Dendritic cell treated with granulocyte-macrophage colony-stimulating factor and Interleukin-4, amounts not matched to agents 40 ng/mL and 50 ng/mL, for 4 days (primary cell): ENCODE results near the gene CYP1B1.

Experiments used
- H3K27ac Mint-ChIP-seq: one replicate; pipeline ENCODE4 v1.8.0; 2022; ENCODE audit warnings: mild to moderate bottlenecking, mixed read lengths
- H3K27me3 Mint-ChIP-seq: one replicate; pipeline ENCODE4 v1.8.0; 2022; ENCODE audit warnings: mild to moderate bottlenecking, mixed read lengths
- H3K36me3 Mint-ChIP-seq: one replicate; pipeline ENCODE4 v1.8.0; 2022; ENCODE audit warnings: low read depth, mixed read lengths
- H3K4me1 Mint-ChIP-seq: one replicate; pipeline ENCODE4 v1.8.0; 2022; ENCODE audit warnings: low read depth, mixed read lengths
- H3K4me3 Mint-ChIP-seq: one replicate; pipeline ENCODE4 v1.8.0; 2022; ENCODE audit warnings: mild to moderate bottlenecking, moderate library complexity, mixed read lengths
- H3K9me3 Mint-ChIP-seq: one replicate; pipeline ENCODE4 v1.8.0; 2022; ENCODE audit warnings: mixed read lengths
- intact Hi-C: fragments of 100-400 bp; cut with micrococcal nuclease; formaldehyde crosslinking; loops from one replicate; pipeline ENCODE4 v1.15.0; 2022

CYP1B1 gene

GRCh38 chr2:38076710-38077430 lies 919 bp upstream of the CYP1B1 start:
- Mint-ChIP-seq H3K4me3 (peak overlapping the region; percentile 93), H3K27me3 (no peaks in the 10 kb centered on the region), H3K27ac (peak overlapping the region; percentile 96), H3K9me3 (no peaks in the 10 kb centered on the region), H3K36me3 (peaks cover 37% of the 10 kb centered on the region), H3K4me1 (peaks cover 67% of the 10 kb centered on the region)
- intact Hi-C loops, result loop anchor here (1.0 to 10.0 kb wide), 5 partner anchors 20 to 300 kb away; partner anchors contain the start of gene ATL2

DNA sequence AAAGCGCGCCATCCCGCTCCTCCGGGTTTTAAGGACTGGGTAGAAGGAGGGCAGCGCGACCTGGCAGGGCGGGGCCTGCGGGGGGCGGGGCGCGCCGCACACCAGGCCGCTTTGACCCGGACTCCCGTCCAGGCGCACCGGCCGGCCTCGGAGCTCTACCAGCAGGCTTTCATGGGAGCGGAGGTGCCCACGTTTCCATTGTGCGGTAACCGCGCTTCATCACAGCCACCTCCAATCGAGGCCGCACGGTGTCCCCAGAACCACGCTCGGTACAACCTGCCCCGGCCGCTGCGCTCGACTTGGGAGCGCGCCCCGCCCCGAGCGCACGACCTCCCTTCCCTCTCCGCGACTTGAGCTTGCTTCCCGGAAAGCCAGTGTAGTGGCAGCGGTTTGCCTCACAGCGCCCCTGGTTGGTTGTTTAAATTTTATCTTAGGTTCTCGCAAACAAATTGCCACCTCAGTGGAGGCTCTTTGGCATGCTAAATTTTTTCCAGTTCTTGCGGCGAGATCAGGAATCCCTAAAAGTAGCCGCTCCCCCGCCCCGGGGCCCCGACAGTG lies 280 bp upstream of the CYP1B1 start:
- intact Hi-C loops, result loop anchor here (2.0 to 10.0 kb wide), 4 partner anchors 21 to 301 kb away; partner anchors contain the start of gene ATL2

DNA sequence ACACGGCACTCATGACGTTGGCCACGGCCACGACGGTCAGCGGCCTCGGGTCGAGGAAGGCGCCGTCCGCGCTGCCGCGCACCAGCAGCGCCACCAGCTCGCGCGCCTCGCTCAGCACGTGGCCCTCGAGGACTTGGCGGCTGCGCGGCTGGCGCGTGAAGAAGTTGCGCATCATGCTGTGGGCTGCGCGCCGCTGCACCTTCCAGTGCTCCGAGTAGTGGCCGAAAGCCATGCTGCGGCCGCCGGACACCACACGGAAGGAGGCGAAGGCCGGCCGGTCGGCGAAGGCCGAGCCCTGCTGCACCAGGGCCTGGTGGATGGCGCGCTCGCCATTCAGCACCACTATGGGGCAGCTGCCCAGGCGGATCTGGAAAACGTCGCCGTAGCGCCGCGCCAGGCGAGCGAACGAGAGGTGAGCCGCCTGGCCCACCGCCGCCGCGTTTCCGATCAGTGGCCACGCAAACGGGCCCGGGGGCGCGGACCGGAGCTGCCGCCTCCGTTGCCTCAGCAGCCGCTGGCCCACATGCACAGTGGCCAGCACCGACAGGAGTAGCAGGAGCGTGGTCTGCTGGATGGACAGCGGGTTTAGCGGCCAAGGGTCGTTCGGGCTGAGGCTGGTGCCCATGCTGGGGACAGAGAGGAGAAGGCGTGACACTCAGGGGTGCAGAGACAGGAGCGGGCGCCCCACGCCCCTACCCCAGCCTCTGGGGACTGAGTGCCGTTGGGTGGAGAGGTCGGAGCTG lies 1.0 kb downstream of the CYP1B1 start:
- intact Hi-C loops, result loop anchor here (2.0 to 10.0 kb wide), 4 partner anchors 40 to 302 kb away; partner anchors contain the start of gene ATL2
- H3K27ac Mint-ChIP-seq, result peak overlapping the region; percentile 96
- H3K4me1 Mint-ChIP-seq, result peaks cover 62% of the 10 kb centered on the region
- peak overlapping the region; percentile 93 for H3K4me3 Mint-ChIP-seq
- H3K36me3 Mint-ChIP-seq, result peaks cover 51% of the 10 kb centered on the region
- no peaks in the 10 kb centered on the region for H3K27me3 Mint-ChIP-seq
- no peaks in the 10 kb centered on the region for H3K9me3 Mint-ChIP-seq

More for the DNA sequence above, 280 bp upstream of the CYP1B1 start:
- Mint-ChIP-seq H3K4me3 (peak overlapping the region; percentile 93), H3K4me1 (peaks cover 62% of the 10 kb centered on the region), H3K36me3 (peaks cover 38% of the 10 kb centered on the region), H3K27ac (peak overlapping the region; percentile 96), H3K27me3 (no peaks in the 10 kb centered on the region), H3K9me3 (no peaks in the 10 kb centered on the region)

- Mint-ChIP-seq H3K4me1 (peaks cover 56% of the 10 kb centered on the region), H3K27me3 (no peaks in the 10 kb centered on the region), H3K27ac (peak overlapping the region; percentile 96), H3K4me3 (peak overlapping the region; percentile 93), H3K9me3 (no peaks in the 10 kb centered on the region), H3K36me3 (peaks cover 55% of the 10 kb centered on the region)
- intact Hi-C loops, result loop anchor here (2.0 to 10.0 kb wide), 3 partner anchors 41 to 201 kb away; no protein-coding TSS in a partner anchor
Observed at GRCh38 chr2:38074058-38074763, 1.7 kb downstream of the CYP1B1 start.

DNA sequence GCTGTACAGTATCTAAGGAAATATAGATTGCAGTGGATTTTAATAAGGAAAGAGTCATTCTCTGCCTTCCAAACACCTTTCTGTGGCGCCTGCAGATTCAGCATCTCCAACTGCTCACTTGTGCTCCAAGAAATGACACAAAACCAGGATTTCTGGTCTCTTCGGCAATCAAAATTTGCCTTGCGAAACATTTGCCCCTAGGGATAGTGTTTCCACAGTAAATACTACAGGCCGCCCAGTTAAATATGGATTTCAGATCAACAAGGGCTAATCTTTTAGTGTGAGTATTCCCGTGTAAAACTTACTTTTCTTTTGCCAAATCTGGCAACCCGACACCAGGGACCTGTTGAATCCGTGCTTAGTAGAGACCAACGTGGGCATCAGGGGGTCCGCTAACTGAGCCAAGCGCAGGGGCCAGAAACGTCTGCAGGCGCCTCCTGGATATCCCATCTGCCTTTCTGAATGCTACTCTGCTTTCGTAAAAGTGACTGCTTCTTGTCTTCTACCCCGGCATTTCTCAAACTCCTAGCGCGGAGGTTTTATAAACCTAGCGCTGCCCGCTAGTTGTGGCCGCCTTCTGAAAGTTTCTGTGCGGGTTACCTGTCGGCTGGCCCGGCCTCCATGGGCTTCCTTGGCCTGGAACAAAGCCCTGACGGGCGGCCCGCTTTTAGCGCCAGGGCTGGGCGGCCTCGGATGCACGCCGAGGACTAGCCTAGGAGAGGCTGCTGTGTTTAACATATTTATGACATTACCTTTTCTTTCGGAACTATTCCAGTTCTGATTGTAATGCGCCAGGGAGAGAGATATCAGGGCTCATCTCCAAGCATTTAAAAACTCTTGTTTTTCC lies 2.5 kb downstream of the CYP1B1 start:
- Mint-ChIP-seq H3K4me3 (peak overlapping the region; percentile 93), H3K27me3 (no peaks in the 10 kb centered on the region), H3K27ac (peak overlapping the region; percentile 96)

DNA sequence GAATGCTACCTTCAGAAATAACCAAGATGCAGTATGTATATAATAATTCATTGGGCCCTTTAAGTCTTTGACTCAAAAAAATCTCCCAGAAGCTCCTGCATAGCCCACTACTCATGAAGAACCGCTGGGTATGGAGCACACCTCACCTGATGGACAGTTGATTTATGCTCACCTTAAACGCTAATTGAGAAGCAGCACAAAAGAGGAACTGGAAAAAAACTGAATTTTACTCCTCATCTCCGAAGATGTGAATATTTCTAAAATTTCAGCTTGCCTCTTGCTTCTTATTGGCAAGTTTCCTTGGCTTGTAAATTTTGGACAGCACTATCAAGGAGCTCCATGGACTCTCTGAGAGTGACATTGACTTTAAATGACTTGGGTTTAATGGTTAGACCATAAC lies 5.5 kb downstream of the CYP1B1 start:
- Mint-ChIP-seq H3K27me3 (no peaks in the 10 kb centered on the region), H3K4me1 (peaks cover 68% of the 10 kb centered on the region), H3K27ac (no peak overlapping the region), H3K9me3 (no peaks in the 10 kb centered on the region), H3K4me3 (peak overlapping the region; percentile 70), H3K36me3 (peaks cover 82% of the 10 kb centered on the region)
- intact Hi-C loops, result loop anchor here (10.0 kb wide), 2 partner anchors 86 to 204 kb away; no protein-coding TSS in a partner anchor

More for the DNA sequence above, 2.5 kb downstream of the CYP1B1 start:
- Mint-ChIP-seq H3K36me3 (peaks cover 63% of the 10 kb centered on the region), H3K4me1 (peaks cover 58% of the 10 kb centered on the region), H3K9me3 (no peaks in the 10 kb centered on the region)
- intact Hi-C loops, result loop anchor here (2.0 to 10.0 kb wide), 3 partner anchors 41 to 201 kb away; no protein-coding TSS in a partner anchor

- Mint-ChIP-seq H3K27ac (no peak overlapping the region), H3K27me3 (no peaks in the 10 kb centered on the region), H3K9me3 (no peaks in the 10 kb centered on the region), H3K4me3 (peak overlapping the region; percentile 49), H3K4me1 (peaks cover 61% of the 10 kb centered on the region), H3K36me3 (peaks cover 80% of the 10 kb centered on the region)
- intact Hi-C loops, result no loop called here
Observed at GRCh38 chr2:38068234-38068633, 7.7 kb downstream of the CYP1B1 start.

GRCh38 chr2:38066421-38067115 lies 9.4 kb downstream of the CYP1B1 start:
- Mint-ChIP-seq H3K9me3 (no peaks in the 10 kb centered on the region), H3K27ac (no peak overlapping the region), H3K4me3 (no peak overlapping the region), H3K4me1 (peaks cover 65% of the 10 kb centered on the region), H3K27me3 (no peaks in the 10 kb centered on the region), H3K36me3 (peaks cover 89% of the 10 kb centered on the region)
- intact Hi-C loops, result no loop called here

DNA sequence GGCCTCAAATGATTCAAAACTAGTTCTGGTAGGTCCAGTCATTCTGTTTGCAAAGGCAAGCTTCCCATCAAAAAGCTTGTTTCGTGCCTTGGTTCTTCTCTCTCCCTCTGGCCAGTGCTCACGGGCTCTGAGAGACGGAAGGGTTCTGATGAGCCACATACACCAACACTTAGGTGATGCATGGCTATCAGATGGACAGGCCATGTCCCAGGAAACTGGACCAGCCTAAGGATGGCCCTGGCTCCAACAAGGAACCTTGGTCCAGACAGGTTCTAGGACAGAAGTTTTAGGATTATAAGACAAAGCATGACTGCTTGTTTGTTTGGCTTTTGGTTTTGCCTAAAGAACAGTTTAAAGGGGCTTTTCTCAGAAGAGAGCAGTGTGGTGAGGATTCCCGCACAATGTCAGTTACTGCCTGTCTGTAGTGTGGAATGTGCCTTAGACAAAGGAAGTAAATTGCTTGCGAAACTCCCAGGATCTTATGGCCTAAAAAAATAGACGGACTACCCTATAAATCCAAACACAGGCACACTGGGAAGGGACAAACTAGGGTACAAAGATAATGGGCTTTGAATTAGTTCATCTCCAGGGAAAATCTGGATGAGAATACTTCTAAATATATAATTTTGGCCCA lies 10.3 kb downstream of the CYP1B1 start:
- Mint-ChIP-seq H3K27me3 (no peaks in the 10 kb centered on the region), H3K27ac (no peak overlapping the region), H3K36me3 (peaks cover 86% of the 10 kb centered on the region), H3K4me1 (peaks cover 59% of the 10 kb centered on the region), H3K4me3 (no peak overlapping the region), H3K9me3 (no peaks in the 10 kb centered on the region)
- intact Hi-C loops, result no loop called here

DNA sequence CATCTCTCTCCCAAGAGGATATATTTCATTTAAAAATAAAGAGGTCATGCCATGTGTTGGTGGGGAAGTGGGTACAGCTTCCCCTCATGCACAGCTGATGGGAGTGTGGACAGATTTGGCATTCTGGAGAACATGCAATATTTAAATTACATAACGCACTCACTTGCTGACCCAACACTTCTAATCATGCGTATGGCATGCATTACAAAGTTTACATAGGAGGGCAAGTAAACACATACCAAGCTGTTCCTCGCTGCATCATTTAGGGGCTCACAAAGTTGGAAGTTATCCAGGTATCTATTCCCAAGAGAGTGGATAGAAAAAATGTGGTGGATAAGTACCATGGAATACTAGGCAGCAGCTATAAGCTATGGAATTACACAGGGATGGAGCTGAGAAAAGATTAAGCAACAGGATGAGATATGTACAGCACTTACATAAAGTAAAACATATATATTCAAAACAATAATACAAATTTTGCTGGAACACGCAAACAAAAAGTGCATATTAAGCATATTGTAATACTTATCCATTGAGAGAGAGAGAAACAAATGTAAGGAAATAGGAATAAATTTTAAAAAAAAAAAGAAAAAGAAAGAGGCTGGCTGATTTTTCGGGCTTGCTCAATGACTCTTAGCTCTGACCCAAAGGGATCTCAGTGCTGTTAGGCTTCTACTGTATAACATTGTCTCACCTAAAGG lies 11.0 kb downstream of the CYP1B1 start:
- H3K36me3 Mint-ChIP-seq, result peaks cover 79% of the 10 kb centered on the region
- H3K4me3 Mint-ChIP-seq, result no peak overlapping the region
- H3K27me3 Mint-ChIP-seq, result no peaks in the 10 kb centered on the region
- no peaks in the 10 kb centered on the region for H3K9me3 Mint-ChIP-seq
- intact Hi-C loops, result no loop called here
- H3K27ac Mint-ChIP-seq, result peak overlapping the region; percentile 35
- H3K4me1 Mint-ChIP-seq, result peaks cover 52% of the 10 kb centered on the region

GRCh38 chr2:38060236-38061018 lies 15.5 kb downstream of the CYP1B1 start:
- no peaks in the 10 kb centered on the region for H3K9me3 Mint-ChIP-seq
- intact Hi-C loops, result no loop called here
- H3K27ac Mint-ChIP-seq, result no peak overlapping the region
- no peak overlapping the region for H3K4me3 Mint-ChIP-seq
- peaks cover 3% of the 10 kb centered on the region for H3K27me3 Mint-ChIP-seq
- H3K4me1 Mint-ChIP-seq, result peaks cover 34% of the 10 kb centered on the region
- peaks cover 41% of the 10 kb centered on the region for H3K36me3 Mint-ChIP-seq
